ENCODE results near the gene RBM47. TPM values are rescaled to one million over a fixed set of nuclear protein-coding genes. Genes with fewer than 3 reads are reported as not detected.
"Not testable (repeated sequence)": the region's sequence is repeated elsewhere in the genome, so short reads cannot be mapped to it uniquely, and the experiment has no call there.

The RBM47 gene
- polyA plus RNA-seq, 6 donors from 2014 or later: 1.3 to 1.9 (median 1.4) TPM; not detected in 1

DNA sequence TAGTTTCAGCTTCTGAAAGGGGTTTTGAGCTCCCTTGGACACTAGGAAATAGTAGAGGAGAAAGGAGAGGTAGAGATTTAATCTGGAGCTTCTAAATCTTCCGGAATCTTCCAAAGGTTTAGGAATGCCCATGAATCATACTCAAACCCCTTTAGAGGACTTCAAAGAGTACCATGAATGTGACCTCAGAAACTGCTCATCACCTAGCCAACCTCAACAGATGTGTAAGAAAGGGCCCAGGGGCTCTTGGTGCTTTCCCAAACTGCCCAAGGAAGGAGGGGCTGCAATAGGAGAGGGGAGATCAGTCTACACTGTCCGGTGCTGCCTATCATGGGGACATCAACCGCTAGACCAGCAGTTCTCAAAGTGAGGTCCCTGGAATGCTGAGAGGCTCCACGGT lies 109.1 kb downstream of the RBM47 start:
- ATAC-seq (ENCODE audit: low read depth in 2 of 2) (no peak), DNase-seq (no peak)
- Mint-ChIP-seq H3K27ac (no peak overlapping the region), H3K27me3 (no peaks in the 10 kb centered on the region), H3K4me1 (peaks cover 15 to 27% (median 17%) of the 10 kb centered on the region in 3 donors), H3K9me3 (no peaks in the 10 kb centered on the region), H3K4me3 (no peak overlapping the region), H3K36me3 (no peaks in the 10 kb centered on the region)

DNA sequence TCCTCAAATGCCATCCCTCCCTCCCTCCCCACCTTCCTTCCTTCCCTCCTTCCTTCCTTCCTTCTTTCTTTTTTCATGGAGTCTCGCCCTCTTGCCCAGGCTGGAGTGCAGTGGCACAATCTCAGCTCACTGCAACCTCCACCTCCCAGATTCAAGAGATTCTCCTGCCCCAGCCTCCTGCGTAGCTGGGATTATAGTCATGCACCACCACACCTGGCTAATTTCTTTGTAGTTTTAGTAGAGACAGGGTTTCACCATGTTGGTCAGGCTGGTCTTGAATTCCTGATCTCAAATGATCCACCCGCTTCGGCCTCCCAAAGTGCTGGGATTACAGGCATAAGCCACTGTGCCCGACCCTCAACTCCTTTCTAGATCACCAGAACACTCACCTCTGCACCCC lies 112.6 kb downstream of the RBM47 start:
- not testable (repeated sequence) for H3K9me3 Mint-ChIP-seq; H3K27me3 Mint-ChIP-seq; H3K36me3 Mint-ChIP-seq; ATAC-seq (ENCODE audit: low read depth in 2 of 2); DNase-seq
- Mint-ChIP-seq H3K4me1 (peaks cover 26 to 41% (median 31%) of the 10 kb centered on the region in 3 donors), H3K4me3 (peak overlapping the region in 1 of 8 donors; percentile 76), H3K27ac (peak overlapping the region in 4 of 6 donors; percentile 52 to 89 (median 62))

DNA sequence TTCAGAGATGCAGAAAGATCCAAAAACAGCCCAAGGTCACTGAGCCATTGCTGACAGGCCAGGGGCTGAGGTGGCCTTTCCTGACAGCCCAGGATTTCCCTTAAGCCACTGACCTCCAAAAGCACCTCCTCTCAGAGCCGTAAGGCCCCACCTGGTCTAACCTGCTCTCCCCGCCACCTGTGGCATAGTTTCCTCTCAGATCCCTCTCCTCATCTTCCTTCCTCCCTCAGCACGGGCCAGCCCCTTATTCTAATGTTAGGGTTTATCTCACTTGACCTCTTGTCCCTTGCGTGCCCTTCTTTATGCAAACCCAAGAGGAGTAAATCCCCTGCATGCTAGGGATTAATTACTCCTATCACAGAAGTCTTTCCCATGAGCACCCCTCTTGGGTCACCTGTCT lies 113.0 kb downstream of the RBM47 start:
- H3K9me3 Mint-ChIP-seq: no peaks in the 10 kb centered on the region
- no peaks in the 10 kb centered on the region for H3K36me3 Mint-ChIP-seq
- peaks cover 26 to 38% (median 31%) of the 10 kb centered on the region in 3 donors for H3K4me1 Mint-ChIP-seq
- peak overlapping the region in 2 of 8 donors; percentile 18 to 76 for H3K4me3 Mint-ChIP-seq
- peak; percentile 10 to 21 for ATAC-seq (ENCODE audit: low read depth in 2 of 2)
- no peak for DNase-seq
- H3K27ac Mint-ChIP-seq: peak overlapping the region in 4 of 6 donors; percentile 57 to 89 (median 74)
- no peaks in the 10 kb centered on the region for H3K27me3 Mint-ChIP-seq

DNA sequence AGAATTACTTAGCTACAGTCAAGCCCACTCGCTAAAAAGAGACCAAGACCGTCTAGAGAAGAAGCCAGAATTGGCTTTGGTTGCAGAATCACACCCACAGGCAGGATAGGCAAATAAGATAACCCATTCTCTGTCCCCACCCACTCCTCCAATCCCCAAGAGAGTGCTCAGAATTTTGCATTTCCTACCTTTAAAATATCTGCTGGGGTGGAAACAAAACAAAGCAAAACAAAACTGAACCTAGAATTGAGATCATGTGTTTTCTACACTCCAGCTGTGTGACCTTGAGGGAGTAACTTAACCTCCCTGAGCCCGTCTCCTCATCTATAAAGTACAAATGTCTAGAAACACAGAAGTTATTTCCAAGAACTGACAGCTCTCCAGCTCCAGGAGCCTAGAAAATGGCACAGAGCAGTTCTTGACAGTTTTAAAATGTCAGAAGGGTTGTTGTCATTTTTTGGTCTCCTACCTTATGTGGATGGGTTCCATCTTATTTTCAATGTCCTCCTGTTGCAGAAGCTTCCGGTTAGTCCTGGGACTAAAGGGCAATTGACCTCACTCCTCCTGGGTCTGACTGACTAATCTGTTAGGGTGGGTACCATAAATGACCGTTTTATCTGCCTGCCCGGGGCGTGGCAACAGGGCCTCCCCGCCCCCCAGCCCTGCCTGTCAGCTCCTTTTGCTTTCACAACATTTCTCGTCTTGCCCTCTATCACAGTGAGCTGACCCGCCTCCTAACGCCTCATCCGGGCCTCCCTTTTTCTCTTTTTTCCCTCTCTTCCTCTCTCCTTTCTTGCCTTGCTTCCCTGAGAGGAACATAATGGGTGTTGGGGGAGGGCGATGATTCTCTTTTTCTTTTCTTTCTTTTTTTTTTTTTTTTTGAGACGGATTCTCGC lies 114.0 kb downstream of the RBM47 start:
- DNase-seq: peak; percentile 52
- Mint-ChIP-seq H3K4me1 (peaks cover 26 to 36% (median 31%) of the 10 kb centered on the region in 3 donors), H3K27me3 (no peaks in the 10 kb centered on the region), H3K36me3 (no peaks in the 10 kb centered on the region), H3K4me3 (peak overlapping the region in 4 of 8 donors; percentile 44 to 76 (median 54)), H3K27ac (peak overlapping the region in 4 of 6 donors; percentile 17 to 62 (median 42)), H3K9me3 (no peaks in the 10 kb centered on the region)
- ATAC-seq (ENCODE audit: low read depth in 2 of 2): peak; percentile 85 to 87

DNA sequence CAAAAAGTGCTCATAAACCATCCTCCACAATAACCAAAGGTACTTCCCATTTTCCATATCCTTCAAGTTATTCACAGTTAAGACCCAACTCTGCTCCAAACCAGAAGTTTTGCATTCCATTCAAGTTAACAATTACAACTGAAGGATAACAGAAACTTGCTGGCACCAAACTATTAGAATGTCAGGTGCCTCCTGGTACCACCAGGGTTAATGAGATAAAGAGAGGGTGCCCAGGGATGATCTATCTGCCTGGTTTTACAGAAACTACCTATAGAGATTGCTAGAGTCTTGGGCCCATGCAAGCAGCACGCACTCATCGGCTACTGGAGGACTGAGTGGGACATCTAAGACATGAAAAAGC lies 114.6 kb downstream of the RBM47 start:
- no peaks in the 10 kb centered on the region for H3K36me3 Mint-ChIP-seq
- no peaks in the 10 kb centered on the region for H3K9me3 Mint-ChIP-seq
- peak overlapping the region in 4 of 8 donors; percentile 20 to 57 (median 47) for H3K4me3 Mint-ChIP-seq
- DNase-seq (no peak), ATAC-seq (ENCODE audit: low read depth in 2 of 2) (no peak)
- no peaks in the 10 kb centered on the region for H3K27me3 Mint-ChIP-seq
- peaks cover 26 to 36% (median 31%) of the 10 kb centered on the region in 3 donors for H3K4me1 Mint-ChIP-seq
- H3K27ac Mint-ChIP-seq: peak overlapping the region in 2 of 6 donors; percentile 17 to 57

DNA sequence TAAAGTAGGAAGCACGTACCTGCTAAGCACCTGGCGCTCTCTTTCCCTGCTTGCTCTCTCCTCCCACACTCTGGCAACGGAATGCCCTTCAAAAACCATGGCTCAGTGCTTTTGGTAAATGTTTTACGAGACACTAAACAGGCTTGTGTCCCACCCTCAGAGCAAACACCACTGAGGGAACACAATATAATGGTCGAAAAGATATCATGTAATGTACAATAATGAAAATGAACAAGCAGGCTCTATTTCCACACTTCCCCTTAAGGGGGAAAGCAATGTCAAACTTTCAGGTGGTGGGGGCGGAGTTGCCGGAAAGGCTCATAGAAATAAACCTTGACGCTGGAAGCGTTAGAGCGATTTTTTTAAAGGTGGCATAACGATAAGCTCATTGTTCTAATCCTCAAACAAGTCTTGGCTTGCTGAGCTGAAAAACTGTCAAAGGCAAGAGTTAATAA lies 115.1 kb downstream of the RBM47 start:
- Mint-ChIP-seq H3K9me3 (no peaks in the 10 kb centered on the region), H3K4me1 (peaks cover 26 to 36% (median 31%) of the 10 kb centered on the region in 3 donors), H3K4me3 (peak overlapping the region in 4 of 8 donors; percentile 44 to 85 (median 62)), H3K27me3 (no peaks in the 10 kb centered on the region), H3K27ac (peak overlapping the region in 2 of 6 donors; percentile 49 to 73), H3K36me3 (no peaks in the 10 kb centered on the region)
- DNase-seq: no peak
- peak in 1 of 2 donors; percentile 25 for ATAC-seq (ENCODE audit: low read depth in 2 of 2)

DNA sequence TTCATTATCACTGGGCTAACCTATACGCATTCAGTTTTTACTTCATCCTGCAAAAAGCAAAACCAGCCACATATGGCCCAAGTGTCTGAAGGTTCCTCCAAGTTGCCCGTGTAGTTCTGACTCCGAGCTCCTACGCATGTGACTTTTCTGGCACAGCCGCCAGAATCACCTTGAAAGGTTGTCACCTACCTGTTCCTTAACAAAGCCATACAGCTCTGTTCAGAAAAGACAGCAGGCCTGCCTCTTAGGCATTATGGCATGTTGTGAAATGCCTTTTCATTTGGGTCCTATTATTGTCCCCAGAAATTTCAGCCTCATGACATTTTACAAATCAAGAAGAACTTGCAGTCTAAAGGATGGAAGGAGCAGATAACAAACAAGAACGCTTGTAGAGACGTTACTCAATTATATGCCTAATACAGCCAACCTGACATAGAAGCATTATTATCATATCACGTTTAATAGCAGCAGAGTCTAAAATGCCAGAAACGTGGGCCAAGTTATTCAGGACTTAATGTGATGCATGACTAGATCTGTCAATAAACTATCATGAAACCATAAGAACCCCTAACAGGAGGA lies 118.5 kb downstream of the RBM47 start:
- Mint-ChIP-seq H3K27me3 (no peaks in the 10 kb centered on the region), H3K4me3 (peak overlapping the region in 1 of 8 donors; percentile 12), H3K4me1 (peaks cover 16 to 21% (median 19%) of the 10 kb centered on the region in 3 donors), H3K36me3 (no peaks in the 10 kb centered on the region), H3K27ac (no peak overlapping the region), H3K9me3 (no peaks in the 10 kb centered on the region)
- DNase-seq: no peak
- no peak for ATAC-seq (ENCODE audit: low read depth in 2 of 2)

DNA sequence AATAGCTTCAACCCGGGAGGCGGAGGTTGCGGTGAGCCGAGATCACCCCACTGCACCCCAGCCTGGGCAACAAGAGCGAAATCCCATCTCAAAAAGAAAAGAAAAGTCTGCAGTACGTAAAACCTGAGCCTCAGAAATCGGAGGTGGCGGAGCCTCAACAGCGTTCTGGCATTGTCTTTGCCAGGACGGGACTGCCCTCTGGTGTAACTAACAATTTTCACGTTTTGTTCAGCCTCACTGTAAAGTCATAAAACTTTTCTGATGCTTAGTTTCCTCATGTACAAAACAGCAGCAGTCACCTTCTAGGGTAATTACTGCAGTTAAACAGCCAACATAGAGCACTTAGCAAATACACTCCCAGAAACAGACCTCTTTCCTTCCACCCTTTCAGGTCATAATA lies 121.7 kb downstream of the RBM47 start:
- Mint-ChIP-seq H3K4me3 (no peak overlapping the region), H3K27me3 (no peaks in the 10 kb centered on the region), H3K9me3 (no peaks in the 10 kb centered on the region), H3K36me3 (no peaks in the 10 kb centered on the region), H3K4me1 (peaks cover 0 to 3% (median 0%) of the 10 kb centered on the region in 3 donors), H3K27ac (no peak overlapping the region)
- ATAC-seq (ENCODE audit: low read depth in 2 of 2) (no peak), DNase-seq (no peak)

DNA sequence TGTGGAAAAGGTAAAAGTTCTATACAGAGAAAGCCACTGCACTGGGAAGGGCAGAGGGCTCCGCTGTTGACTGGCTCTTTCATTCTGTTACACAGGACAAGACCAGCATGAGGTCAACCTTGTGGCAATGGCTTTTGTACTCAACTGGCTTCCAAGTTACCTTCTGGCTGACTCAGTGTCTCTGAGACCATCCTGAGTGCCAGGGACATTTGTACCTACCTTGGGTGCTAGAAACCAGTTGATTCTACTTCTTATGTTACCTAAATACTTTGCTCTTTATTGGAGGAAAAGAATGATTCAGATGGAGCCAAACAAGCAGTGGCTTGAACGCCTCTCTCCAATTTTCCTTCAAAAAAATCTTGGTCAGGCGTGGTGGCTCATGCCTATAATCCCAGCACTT lies 123.2 kb downstream of the RBM47 start:
- H3K27ac Mint-ChIP-seq: peak overlapping the region in 1 of 6 donors; percentile 6
- H3K4me1 Mint-ChIP-seq: peaks cover 5 to 9% (median 6%) of the 10 kb centered on the region in 3 donors
- no peaks in the 10 kb centered on the region for H3K27me3 Mint-ChIP-seq
- DNase-seq (no peak), ATAC-seq (ENCODE audit: low read depth in 2 of 2) (no peak)
- H3K4me3 Mint-ChIP-seq: no peak overlapping the region
- no peaks in the 10 kb centered on the region for H3K36me3 Mint-ChIP-seq
- H3K9me3 Mint-ChIP-seq: no peaks in the 10 kb centered on the region

DNA sequence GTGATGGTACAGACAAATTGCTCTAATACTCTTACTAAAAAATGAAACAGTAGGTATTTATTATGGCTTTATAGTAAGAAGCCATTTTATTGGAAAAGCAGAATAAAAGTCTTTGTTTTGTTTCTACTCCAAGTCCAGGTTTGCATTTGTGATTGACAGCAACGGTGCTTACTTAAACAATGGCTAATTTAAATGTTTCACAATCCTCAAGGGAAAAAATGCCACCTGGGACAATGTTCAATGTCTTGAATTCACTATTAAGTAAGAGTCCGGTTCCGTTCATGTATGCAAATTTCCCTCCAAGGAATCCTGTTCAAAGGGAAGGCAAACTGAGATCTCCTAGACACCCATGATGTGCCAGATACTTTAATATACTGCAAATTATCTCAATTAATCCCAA lies 123.6 kb downstream of the RBM47 start:
- H3K4me1 Mint-ChIP-seq: peaks cover 5 to 9% (median 6%) of the 10 kb centered on the region in 3 donors
- no peak for ATAC-seq (ENCODE audit: low read depth in 2 of 2)
- no peaks in the 10 kb centered on the region for H3K36me3 Mint-ChIP-seq
- H3K9me3 Mint-ChIP-seq: no peaks in the 10 kb centered on the region
- no peak overlapping the region for H3K27ac Mint-ChIP-seq
- no peak overlapping the region for H3K4me3 Mint-ChIP-seq
- no peaks in the 10 kb centered on the region for H3K27me3 Mint-ChIP-seq
- DNase-seq: no peak

DNA sequence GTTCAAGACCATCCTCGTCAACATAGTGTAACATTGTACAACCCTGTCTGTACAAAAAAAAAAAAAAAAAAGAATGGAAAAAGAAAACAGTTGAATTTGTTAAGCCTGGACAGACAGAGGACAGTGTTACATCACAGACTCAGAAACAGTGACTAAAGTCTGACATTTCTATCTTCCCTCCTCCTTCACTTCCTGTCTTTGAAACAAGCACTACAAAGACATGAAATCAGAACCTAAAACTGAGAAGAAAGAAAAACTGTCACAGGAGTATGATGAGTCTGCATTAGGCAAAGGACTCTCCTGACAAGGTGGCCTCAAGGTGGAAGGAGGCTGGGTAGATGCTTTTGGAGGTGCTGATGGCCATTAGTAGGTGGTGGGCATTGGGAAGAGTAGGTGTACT lies 126.7 kb downstream of the RBM47 start:
- Mint-ChIP-seq H3K27me3 (no peaks in the 10 kb centered on the region), H3K9me3 (no peaks in the 10 kb centered on the region), H3K27ac (no peak overlapping the region), H3K4me3 (no peak overlapping the region), H3K4me1 (peaks cover 5 to 9% (median 6%) of the 10 kb centered on the region in 3 donors), H3K36me3 (no peaks in the 10 kb centered on the region)
- DNase-seq (no peak), ATAC-seq (ENCODE audit: low read depth in 2 of 2) (no peak)

DNA sequence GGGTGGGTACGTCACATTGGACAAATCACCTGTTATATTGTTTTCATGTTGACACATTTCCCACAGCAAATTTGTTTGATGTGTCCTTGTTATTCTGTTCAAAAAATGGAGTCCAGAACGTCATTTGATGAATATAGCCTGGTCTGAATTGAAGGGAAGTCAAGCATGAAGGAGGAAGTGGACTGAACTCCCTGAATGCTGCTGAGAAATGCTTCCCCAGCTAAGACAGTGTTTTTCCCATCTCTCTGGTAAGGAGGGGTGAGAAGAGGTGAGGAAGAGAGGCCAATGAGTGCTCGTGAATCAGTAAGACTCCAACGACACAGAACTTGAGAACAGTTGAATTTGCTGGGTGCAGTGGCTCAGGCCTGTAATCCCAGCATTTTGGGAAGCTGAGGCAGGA lies 127.4 kb downstream of the RBM47 start:
- peak overlapping the region in 1 of 6 donors; percentile 42 for H3K27ac Mint-ChIP-seq
- no peaks in the 10 kb centered on the region for H3K9me3 Mint-ChIP-seq
- H3K4me1 Mint-ChIP-seq: peaks cover 5 to 9% (median 6%) of the 10 kb centered on the region in 3 donors
- H3K4me3 Mint-ChIP-seq: no peak overlapping the region
- H3K36me3 Mint-ChIP-seq: no peaks in the 10 kb centered on the region
- DNase-seq: no peak
- ATAC-seq (ENCODE audit: low read depth in 2 of 2): no peak
- H3K27me3 Mint-ChIP-seq: no peaks in the 10 kb centered on the region

DNA sequence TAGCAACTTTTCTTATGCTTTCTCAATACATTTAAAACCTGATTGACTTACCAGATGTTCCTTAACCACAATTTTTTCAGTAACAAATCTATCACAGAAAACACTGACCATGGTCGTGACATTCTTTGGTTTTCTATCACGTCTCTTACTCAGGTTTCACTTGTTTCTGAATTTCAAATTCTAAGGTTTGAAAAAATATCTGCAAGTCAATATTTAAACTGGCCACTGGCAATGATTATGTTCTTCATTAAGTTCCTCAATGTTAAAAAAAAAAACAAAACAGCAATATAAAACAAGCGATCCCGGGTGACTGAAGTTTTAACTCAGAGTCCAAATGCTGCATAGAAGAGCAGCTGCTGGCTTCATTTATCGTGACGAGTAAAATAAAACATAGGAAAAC lies 128.9 kb downstream of the RBM47 start:
- no peaks in the 10 kb centered on the region for H3K27me3 Mint-ChIP-seq
- no peak overlapping the region for H3K4me3 Mint-ChIP-seq
- ATAC-seq (ENCODE audit: low read depth in 2 of 2) (no peak), DNase-seq (no peak)
- no peaks in the 10 kb centered on the region for H3K36me3 Mint-ChIP-seq
- no peak overlapping the region for H3K27ac Mint-ChIP-seq
- H3K9me3 Mint-ChIP-seq: no peaks in the 10 kb centered on the region
- peaks cover 5 to 9% (median 6%) of the 10 kb centered on the region in 3 donors for H3K4me1 Mint-ChIP-seq

DNA sequence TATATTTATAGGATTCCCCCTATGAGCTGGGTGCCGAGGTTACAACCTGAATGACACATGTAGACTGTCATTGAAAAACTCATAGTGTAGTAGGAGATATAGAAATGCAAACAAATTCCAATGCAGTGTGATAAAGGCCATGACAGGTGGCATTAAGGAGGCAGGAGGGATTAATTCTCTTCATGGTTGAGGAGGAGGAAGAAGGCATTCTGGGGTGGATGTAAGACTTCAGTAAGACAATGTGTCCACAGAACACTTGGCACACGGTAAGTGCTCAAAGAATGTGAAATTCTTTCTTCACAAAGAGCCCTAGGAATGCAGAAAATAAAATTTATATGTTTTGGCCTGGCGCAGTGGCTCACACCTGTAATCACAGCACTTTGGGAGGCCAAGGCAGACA lies 136.5 kb downstream of the RBM47 start:
- ATAC-seq (ENCODE audit: low read depth in 2 of 2) (no peak), DNase-seq (no peak)
- no peaks in the 10 kb centered on the region for H3K4me1 Mint-ChIP-seq
- H3K27me3 Mint-ChIP-seq: no peaks in the 10 kb centered on the region
- no peaks in the 10 kb centered on the region for H3K9me3 Mint-ChIP-seq
- no peak overlapping the region for H3K27ac Mint-ChIP-seq
- H3K4me3 Mint-ChIP-seq: no peak overlapping the region
- no peaks in the 10 kb centered on the region for H3K36me3 Mint-ChIP-seq

Measured in naive B cell (primary cell).